Measurements from ENCODE around the gene TBC1D28. TPM values are rescaled to one million over a fixed set of nuclear protein-coding genes. Genes with fewer than 3 reads are reported as not detected.
"Not testable (repeated sequence)": the region's sequence is repeated elsewhere in the genome, so short reads cannot be mapped to it uniquely, and the experiment has no call there.

The TBC1D28 gene
- polyA plus RNA-seq (2012; ENCODE audit: insufficient read depth, insufficient read length), result not detected

DNA sequence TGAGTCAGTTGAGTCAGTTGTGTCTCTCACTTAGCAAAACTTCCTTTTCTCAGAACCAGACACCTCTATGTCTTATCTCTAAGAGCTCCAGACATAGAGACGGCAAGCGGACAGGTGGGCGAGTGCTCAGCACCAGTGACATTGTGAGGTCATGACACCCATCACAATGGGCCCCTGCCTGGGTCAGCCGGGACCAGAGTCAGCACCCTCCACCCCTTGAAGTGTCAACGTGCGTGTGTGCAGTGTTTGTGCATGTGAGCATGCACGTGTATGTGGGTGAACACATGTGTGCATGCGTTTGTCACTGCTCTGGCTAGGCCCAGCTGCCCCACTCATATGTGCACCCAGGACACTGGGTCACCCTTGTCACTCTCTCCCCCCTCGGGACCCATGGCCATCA, at the start of gene TBC1D28:
Gene TBC1D28 (minus strand): TSS at position 101 of the 400 bp plus-strand sequence. CDS start 3,039 bp downstream, outside the sequence.
- not testable (repeated sequence) for DNase-seq (ENCODE audit: low read depth, low spot score); H3K4me3 ChIP-seq (ENCODE audit: low read length)

- not testable (repeated sequence) for DNase-seq (ENCODE audit: low read depth, low spot score)
- H3K4me3 ChIP-seq (ENCODE audit: low read length), result peak overlapping the region; percentile 58
These were observed 38.5 kb upstream of the TBC1D28 start for GRCh38 chr17:18682668-18683067.

DNA sequence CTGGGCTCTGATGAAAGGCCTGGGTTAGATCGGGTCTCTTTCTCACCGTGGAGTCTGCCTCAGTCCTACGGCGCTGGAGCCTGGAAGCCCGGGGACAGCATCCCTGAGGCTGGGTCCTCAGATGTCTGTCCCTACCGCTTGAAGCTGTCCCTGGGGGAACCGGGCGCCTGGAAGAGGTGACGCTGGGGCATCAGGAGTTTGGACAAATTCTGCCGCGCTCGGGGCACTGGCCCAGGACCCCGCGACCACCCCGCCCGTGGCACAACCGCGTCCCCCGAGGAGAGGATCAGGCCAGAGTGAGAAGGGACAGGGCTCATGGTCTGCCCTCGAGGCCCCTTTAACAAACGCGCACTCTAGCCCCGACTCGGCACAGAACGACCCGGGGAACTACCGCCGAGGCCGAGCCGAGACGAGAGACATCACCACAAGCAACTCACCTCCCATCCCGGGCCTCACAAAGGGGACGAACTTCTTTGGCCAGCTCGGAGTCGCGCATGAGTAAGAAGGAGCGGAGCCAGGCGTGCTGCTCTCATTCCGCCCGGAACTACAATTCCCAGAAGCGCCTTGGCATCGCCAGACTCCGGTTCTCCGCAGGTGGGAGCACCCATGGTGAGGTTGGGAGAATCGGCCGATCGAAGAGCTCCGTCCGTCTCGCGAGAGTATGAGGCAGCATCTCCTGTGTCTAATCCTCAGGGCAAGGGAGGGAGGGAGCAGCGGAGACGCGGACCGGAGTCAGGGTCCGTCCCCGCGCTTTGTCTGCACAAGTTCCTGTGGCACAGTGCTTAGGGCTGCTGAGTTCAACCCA, 37.8 kb upstream of the TBC1D28 start, which contains the start of gene FOXO3B:
Gene FOXO3B (minus strand): TSS at position 548 of the 805 bp plus-strand sequence. CDS start 663 bp downstream, outside the sequence.
- H3K4me3 ChIP-seq (ENCODE audit: low read length), result peak within 1 kb of the TSS; percentile 58
- peak; percentile 79 for DNase-seq (ENCODE audit: low read depth, low spot score)

GRCh38 chr17:18677381-18677780, 33.2 kb upstream of the TBC1D28 start:
- H3K4me3 ChIP-seq (ENCODE audit: low read length); DNase-seq (ENCODE audit: low read depth, low spot score): not testable (repeated sequence)

DNA sequence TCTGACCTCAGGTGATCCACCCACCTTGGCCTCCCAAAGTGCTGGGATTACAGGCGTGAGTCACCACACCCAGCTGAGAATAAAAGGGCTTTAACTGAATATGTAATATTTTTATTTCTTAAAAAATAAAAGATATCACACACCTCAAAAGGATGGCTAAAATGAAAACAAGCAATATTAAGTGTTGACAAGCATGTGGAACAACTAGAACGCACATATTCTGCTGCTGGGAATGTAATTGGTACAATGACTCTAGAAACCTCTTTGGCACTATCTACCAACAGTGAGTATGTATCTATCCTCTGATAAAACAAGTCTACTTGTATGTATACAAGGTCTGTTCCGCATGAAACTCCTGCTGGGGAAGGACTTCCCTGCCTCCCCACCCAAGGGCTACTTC, 32.7 kb upstream of the TBC1D28 start:
- not testable (repeated sequence) for DNase-seq (ENCODE audit: low read depth, low spot score)

DNA sequence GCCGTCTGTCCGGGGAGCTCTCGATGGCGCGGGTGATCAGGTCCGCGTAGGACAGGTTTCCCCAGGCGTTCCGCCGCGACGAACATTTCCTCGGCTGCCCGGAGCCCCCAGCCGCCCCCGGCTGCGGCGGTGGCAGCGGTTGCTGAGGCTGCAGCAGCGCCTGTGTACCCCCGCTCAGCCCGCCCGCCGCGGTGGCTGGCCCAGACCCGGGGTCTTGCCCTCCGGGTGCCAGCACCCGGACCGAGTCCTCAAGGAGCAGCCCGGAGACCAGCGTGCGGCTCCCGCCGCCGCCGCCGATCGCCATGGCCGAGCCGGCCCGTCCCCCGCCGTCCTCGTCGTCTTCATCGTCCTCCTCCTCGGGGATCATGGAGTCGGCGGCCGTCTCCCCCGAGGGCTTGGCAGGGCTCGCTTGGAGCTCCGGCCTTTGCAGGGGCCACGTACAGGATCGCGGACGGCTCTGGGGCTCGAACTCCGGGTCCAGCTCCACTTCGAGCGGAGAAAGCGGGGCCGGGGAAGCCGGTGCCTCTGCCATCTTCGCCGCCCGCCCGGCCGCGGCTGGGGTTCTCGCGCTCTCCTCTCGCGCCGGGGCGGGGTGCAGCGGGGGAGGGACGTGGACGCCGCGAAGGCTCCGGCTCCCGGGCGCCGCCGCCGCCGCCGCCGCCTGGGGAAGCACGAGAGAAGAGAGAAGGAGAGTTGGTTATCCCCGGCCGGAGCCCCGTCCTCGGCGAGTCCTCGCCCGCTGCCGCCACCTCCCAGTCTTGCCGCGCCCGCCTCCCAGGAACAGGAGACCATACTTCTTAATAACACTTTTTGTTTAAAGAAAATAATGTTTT, 28.4 kb upstream of the TBC1D28 start:
- DNase-seq (ENCODE audit: low read depth, low spot score); H3K4me3 ChIP-seq (ENCODE audit: low read length): not testable (repeated sequence)

More for the DNA sequence above, 32.7 kb upstream of the TBC1D28 start:
- not testable (repeated sequence) for H3K4me3 ChIP-seq (ENCODE audit: low read length)

GRCh38 chr17:18668625-18669024, 24.4 kb upstream of the TBC1D28 start:
- not testable (repeated sequence) for DNase-seq (ENCODE audit: low read depth, low spot score); H3K4me3 ChIP-seq (ENCODE audit: low read length)

GRCh38 chr17:18667535-18667934, 23.3 kb upstream of the TBC1D28 start:
- not testable (repeated sequence) for DNase-seq (ENCODE audit: low read depth, low spot score); H3K4me3 ChIP-seq (ENCODE audit: low read length)

DNA sequence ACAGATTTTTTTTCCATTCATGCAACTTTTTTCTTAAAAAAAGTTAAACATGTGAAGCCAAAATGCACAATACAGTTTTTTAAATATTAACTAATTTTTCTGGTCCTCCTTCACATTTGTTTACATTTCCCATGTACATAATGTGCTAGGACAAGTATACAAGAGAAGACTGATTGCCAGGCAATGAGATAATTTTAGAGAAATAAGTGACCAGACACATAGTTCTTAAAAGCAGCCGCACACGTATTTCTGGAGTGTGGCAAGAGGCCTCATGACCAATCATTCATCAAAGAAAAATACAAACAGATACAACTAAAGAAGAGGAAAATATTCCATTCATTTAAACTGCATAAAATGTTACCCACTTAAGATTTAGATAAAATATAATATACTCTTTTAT, 22.1 kb upstream of the TBC1D28 start:
- not testable (repeated sequence) for H3K4me3 ChIP-seq (ENCODE audit: low read length); DNase-seq (ENCODE audit: low read depth, low spot score)

DNA sequence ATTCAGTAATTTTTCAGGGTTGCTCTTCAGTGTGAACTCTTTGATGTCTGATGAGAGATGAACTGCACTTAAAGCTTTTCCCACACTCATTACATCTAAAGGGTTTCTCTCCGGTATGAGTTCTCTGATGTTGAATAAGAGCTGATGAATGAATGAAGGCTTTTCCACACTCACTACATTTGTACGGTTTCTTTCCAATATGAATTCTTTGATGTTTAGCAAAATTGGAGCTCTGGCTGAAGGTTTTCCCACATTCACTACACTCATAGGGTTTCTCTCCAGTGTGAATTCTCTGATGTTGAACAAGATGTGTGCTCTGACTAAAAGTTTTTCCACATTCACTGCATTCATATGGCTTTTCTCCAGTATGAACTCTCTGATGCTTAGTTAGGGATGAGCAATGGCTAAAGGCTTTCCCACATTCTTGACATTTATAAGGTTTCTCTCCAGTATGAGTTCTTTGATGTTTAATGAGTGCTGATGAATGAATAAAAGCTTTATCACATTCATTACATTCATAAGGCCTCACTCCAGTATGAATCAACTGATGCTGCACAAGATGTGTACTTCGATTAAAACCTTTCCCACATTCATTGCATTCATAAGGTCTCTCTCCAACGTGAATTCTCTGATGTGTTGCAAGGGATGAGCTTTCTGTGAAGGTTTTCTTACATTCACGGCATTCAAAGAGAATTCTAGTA, 17.9 kb upstream of the TBC1D28 start:
- not testable (repeated sequence) for DNase-seq (ENCODE audit: low read depth, low spot score); H3K4me3 ChIP-seq (ENCODE audit: low read length)

DNA sequence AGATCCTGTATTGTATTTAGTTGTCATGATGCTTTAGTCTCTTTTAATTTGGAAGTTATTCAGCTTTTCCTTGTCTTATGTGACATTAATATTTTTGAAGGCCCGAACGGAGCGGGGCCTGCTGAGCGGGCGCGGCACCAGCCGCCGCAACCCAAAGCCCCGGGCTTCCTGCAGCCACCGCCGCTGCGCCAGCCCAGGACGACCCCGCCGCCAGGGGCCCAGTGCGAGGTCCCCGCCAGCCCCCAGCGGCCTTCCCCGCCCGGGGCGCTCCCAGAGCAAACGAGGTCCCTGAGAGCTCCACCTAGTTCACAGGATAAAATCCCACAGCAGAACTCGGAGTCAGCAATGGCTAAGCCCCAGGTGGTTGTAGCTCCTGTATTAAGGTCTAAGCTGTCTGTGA, 5.9 kb upstream of the TBC1D28 start:
- DNase-seq (ENCODE audit: low read depth, low spot score); H3K4me3 ChIP-seq (ENCODE audit: low read length): not testable (repeated sequence)

DNA sequence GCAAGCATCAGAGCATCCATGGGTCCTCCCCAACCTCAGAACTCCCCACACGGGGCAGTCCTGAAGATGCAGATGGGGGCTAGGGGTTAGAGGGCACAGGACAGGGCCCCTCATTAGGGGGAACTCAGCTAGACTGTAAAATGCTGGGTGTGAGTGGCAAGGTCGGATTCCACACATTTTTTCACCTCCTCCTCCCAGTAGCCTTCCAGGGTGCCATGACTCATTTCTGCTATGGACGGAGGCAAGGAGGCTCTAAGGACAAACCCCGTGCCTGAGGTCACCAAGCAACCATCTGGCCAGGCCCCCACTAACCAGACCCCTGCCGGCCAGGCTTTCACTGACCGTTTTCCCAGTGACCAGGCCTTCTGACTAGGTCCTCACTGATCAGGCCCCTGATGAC, 1.1 kb downstream of the TBC1D28 start:
- not testable (repeated sequence) for DNase-seq (ENCODE audit: low read depth, low spot score); H3K4me3 ChIP-seq (ENCODE audit: low read length)

DNA sequence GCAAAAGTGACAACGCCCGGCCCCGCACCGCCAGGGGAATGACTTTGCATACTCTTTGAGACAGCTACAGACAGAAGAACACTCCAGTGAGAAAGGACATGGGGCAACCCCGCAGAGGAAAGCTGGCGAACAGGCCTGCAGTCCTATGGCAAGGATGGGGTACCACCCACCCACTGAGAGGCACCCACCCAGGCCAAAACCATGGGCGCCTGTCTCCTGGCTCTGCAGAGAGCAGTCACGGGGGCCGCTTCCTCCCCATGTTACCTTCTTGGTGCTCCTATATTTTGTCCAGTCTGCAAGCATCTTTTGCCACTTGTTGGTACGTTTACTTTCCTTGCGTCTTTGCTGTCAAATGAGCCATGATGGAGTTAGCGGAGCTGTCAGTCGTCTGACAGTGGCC, 5.8 kb downstream of the TBC1D28 start:
- DNase-seq (ENCODE audit: low read depth, low spot score), result not testable (repeated sequence)

GRCh38 chr17:18636237-18636636, 8.0 kb downstream of the TBC1D28 start:
- DNase-seq (ENCODE audit: low read depth, low spot score), result not testable (repeated sequence)

More for the DNA sequence above, 5.8 kb downstream of the TBC1D28 start:
- H3K4me3 ChIP-seq (ENCODE audit: low read length), result not testable (repeated sequence)

GRCh38 chr17:18635773-18636172, 8.4 kb downstream of the TBC1D28 start:
- H3K4me3 ChIP-seq (ENCODE audit: low read length); DNase-seq (ENCODE audit: low read depth, low spot score): not testable (repeated sequence)

More at GRCh38 chr17:18636237-18636636, 8.0 kb downstream of the TBC1D28 start:
- H3K4me3 ChIP-seq (ENCODE audit: low read length), result not testable (repeated sequence)

GRCh38 chr17:18634550-18635263, 9.5 kb downstream of the TBC1D28 start:
- H3K4me3 ChIP-seq (ENCODE audit: low read length); DNase-seq (ENCODE audit: low read depth, low spot score): not testable (repeated sequence)

GRCh38 chr17:18626152-18626870, 17.9 kb downstream of the TBC1D28 start:
- DNase-seq (ENCODE audit: low read depth, low spot score), result no peak
- peak overlapping the region; percentile 40 for H3K4me3 ChIP-seq (ENCODE audit: low read length)

Data from Jurkat, Clone E6-1 (cell line).